NCI-H69 (cell line): ENCODE results near the gene ZNF771.
"Not testable (repeated sequence)": the region's sequence is repeated elsewhere in the genome, so short reads cannot be mapped to it uniquely, and the experiment has no call there.

Source experiments
- DNase-seq: peaks from one replicate; lab custom pipeline; 2025; lab: John Stamatoyannopoulos, UW

ZNF771 gene

DNA sequence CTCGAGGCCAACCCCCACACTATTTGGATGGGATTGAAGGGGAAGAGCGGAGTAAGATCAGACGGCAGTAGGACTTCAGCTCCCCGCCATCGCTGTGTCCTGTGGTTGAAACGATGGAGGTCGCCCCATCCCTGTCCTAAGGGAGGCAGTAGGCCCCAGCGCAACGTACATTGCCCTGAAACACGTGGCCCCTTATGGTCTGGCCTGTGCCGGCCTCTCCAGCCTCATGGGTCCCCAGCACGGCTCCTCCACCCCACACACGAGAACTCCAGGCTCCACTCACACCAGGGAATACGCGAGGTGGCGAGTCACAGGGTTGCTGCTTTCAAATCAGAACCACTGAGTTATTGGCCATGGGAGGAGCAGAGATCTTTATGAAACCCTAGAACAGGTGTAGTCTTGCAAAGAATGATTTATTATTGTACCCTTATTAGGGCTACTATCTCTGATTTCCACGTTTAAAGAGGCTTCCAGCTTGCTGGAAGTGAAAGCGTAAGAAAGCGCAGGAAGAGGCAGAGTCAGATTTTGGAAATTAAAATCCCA, 23.1 kb downstream of the ZNF771 start:
- DNase-seq = no peak

DNA sequence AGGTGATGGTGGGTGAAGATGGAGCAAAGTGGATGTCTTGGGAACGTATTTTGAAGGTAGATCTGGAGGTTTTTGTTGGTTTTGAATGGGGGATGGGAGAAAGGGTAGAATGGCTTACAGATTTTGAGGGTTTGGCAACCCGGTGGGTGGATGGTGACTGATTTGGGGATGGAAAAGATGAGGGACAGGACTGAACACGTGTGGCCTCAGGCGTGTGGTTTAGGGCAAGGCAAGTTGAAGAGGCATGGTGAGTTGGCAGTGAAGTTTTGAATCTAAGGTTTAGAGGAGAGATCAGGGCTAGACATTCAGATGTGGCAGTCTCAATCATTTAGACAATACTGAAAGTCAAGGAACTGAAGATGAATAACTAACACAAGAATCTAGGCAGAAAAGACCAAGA, 27.4 kb downstream of the ZNF771 start:
- no peak for DNase-seq

DNA sequence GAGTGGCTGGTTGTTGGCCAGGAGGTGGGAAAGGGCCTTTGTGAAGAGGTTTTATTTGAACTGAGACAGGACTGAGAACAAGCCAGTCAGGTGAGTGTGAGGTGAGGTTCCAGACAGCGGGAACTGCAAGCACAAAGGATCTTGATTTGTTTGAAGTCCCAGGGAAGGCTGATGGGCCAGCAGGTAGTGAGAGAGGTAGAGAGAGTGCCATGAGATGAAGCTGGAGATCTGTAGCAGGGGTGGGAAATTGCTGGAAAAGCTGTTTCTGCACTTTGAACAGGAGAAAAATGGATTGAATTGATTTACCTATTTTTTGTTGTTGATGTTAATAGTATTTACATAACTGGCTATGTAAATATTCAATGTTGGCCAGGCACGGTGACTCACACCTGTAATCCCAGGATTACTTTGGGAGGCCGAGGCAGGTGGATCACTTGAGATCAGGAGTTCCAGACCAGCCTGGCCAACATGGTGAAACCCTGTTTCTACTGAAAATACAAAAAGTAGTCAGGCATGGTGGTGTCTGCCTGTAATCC, 30.2 kb downstream of the ZNF771 start:
- DNase-seq = peak; percentile 78

DNA sequence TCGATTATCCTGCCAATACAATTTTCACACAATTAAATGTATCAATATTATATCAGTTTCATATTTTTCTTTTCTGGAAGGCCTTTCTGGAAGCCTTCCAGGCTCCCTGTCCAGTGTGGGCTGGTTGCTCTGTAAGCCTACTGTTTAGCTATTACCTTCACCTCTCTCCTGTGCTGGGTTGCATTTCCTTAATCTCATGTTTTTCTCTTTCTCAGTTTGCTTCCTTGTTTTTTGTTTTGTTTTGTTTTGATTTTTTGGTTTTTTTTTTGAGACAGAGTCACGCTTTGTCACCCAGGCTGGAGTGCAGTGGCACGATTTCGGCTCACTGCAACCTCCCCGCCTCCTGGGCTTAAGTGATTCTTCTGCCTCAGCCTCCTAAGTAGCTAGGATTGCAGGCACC, 31.4 kb downstream of the ZNF771 start:
- no peak for DNase-seq

DNA sequence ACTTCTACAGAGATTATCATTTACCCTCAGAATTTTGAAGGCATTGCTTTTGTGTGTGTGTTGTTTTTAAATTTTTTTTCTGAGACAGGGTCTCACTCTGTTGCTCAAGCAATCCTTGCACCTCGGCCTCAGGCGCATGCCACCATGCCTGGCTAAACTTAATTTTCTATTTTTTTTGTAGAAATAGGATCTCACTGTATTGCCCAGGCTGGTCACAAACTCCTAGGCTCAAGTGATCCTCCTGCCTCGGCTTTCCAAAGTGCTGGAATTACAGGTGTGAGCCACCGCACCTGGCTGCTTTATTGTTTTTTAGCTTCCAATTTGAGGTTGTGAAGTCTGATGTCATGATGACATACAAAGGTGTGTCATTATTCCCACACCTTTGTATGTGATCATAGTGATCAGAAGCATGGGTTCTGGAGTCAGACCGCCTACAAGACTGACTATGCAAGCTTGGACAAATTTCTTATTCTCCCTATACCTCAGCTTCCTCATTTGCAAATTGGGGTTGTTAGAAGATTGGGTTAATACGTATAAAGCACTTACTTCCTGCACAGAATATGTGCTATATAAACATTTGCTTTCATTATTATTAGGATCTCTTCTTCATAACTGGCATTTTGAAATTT, 32.4 kb downstream of the ZNF771 start:
- DNase-seq = no peak

DNA sequence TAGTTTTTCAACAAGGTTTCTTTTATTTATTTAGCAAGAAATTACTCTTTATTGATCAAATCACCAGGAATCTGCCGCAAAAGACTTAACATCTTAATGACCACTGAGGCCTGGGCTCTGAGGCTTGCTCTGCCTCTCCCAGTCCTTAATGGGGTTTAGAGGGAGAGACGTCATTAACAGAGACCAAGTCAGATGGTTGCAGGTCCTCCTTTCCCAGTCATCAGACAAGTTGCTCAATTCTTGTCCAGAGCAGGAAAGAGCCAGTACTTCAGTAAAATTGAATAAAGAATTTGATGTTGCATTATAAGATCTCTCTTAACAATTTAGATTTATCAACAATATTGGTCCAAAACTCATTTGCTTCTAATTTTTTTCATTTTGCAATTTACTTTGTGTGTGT, 36.2 kb downstream of the ZNF771 start:
- no peak for DNase-seq

DNA sequence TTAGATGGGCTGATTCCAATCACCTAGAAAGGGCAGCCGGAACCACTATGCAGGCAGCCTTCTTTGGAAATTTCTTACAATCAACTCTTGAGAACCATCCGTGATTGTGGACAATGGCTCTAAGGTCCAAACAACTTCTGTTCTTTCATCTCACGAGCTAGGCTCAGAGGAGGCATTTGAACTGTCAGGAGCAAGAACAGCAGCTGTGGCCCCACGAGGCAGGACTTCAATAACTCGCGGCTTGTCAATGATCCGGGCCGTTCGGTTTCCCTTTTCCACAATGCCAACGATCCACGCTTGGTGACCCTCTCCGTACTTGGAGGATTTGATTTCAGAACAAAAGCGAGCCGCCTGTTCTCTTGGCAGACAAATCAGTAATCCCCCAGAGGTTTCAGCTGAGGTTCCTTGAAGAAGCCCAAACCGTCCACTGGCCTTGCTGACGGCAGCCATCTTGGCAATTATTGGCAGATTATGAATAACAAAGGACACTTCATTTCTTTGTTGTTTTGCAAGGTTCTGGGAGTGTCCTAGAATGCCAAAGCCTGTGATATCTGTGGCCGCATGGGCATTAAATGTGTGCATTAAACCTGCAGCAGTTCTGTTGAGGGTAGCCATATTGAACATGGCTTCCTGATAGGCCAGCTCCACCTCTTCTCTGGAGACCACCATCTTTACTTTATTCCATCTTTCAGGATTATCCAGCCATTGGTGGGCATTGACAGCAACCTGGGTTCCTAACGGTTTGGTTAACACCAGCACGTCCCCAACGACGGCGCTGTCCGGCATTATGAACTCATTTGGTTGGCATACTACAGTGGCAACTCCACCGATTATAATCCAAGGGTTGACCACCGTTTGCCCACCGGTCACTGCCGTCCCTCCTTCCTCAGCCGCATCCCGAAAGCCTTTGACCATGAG, 37.1 kb downstream of the ZNF771 start:
- no peak for DNase-seq

DNA sequence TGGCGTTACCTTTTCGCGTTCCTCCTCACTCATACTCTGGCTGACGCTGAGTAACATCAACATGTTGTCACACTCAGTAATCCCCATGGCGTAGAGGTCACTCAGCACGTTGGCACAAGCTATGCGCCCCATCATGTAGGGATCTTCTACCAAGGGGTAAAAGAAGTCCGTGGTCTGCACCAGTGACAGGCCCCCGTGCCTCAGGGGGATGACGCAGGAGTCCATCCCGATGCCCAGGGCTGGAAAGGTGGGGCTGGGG, 37.7 kb downstream of the ZNF771 start:
- DNase-seq = no peak

DNA sequence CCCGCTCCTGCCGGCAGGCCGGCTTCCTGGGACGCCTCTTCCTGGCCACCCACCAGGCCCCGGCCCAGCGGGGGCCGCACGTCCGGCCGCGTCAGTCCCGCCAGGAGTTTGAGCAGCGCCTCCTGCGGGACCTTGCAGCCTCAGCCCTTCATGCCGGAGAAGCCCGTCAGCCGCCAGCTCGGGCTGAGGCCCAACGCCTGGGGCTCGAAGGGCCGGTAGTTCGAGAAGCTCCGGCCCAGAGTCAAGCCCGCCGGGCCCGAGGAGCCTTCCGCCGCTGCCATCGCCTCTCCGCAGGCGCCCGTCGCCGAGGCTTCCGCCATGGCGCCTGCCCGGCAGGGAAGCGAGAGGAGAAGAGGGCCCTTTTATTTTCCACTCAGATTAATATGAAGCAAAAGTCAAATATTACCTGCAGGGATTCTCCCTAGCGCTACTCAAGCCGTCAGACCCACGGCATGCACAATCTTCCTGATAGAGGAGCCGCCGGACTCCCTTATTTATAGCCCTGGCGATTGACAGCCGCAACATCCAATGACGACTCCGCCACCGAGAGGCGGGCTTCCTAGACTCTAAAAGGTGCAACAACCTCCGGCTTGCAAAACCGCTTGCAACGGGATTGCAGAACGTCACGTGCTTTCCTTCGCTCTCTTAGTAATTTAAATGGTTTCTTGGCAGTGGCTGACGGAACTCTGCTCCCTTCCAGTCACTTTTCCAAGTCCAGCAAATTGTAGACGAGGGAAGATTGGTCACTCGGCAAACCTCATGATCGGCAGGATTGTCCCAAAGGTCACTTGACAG, 38.2 kb downstream of the ZNF771 start, which contains the start of gene SEPHS2:
Gene SEPHS2 (minus strand): TSS at position 467 of the 795 bp plus-strand sequence. CDS start 147 bp downstream, at position 320.
- DNase-seq = peak; percentile 98

DNA sequence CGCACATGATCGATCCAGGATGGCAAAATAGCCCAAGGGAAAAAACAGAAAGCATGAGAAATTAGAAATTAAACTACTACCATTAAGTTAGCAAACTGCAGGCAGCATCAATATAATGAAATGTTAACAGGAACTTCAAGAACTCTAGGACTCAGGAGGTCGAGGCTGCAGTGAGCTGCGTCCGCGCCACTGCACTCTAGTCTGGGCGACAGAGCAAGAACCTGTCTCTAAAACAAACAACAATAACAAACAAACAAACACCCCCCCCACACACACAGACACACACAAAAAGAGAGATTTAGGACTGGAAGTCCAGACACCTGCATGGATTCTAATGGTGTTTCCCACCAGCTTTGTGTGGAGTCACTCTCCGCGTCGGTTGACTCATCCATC, 38.8 kb downstream of the ZNF771 start:
- DNase-seq = no peak

DNA sequence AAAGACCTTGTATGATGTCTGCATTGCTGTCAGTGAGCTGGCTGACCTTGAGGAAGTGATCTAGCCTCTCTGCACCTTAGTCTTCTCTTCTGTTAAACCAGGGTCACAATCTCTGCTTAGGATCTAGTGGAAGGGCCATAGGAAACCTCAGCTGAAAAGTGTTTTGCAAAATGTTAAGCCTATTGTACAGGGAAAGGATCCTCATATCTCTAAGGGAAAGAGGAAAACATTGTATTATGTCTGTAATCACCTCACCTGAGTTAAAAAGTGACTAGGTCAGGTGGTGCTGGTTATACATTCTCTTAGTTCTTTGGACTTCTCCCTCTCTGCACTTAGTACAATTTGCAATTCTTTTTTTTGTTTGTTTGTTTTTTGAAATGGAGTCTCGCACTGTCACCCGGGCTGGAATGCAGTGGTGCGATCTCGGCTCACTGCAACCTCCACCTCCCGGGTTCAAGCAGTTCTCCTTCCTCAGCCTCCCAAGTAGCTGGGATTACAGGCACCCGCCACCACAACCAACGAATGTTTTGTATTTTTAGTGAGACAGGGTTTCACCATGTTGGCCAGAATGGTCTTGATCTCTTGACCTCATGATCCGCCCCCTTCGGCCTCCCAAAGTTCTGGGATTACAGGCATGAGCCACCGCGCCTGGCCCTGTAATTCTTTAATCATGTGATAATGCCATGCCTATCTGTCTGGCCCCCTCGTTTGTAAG, 40.3 kb downstream of the ZNF771 start:
- no peak for DNase-seq

DNA sequence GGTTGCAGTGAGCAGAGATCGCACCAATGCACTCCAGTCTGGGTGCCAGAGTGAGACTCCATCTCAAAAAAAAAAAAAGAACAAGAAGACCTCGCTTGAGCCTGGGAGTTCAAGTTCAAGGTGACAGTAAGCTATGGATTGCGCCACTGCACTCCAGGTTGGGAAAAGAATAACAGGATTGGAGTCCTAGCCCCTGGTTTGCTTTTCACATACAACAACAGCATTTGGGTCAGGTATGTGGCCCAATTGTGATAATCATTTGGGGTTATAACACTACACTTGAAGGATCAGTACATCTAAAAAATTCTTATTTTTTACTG, 41.7 kb downstream of the ZNF771 start:
- no peak for DNase-seq

DNA sequence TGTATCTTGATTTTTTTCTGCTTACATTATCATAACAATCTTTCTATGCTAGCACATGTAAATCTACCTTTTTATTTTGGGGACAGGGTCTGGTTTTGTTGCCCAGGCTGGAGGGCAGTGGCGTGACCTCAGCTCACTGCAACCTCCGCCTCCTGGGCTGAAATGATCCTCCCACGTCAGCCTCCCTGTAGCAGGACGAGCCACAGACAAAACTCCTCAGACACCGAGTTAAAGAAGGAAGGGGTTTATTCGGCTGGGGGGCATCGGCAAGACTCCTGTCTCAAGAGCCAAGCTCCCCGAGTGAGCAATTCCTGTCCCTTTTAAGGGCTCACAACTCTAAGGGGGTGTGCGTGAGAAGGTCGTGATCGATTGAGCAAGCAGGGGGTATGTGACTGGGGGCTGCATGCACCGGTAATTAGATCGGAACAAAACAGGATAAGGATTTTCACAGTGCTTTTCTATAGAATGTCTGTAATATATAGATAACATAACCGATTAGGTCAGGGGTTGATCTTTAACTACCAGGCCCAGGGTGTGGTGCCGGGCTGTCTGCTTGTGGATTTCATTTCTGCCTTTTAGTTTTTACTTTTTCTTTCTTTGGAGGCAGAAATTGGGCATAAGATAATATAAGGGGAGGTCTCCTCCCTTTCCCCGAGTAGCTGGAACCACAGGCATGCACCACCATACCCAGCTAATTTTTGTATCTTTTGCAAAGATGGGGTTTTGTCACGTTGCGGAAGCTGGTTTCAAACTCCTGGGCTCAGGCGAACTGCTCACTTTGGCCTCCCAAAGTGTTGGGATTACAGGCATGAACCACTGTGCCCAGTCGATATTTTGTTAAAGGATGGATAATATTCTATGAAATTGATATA, 45.5 kb downstream of the ZNF771 start:
- not testable (repeated sequence) for DNase-seq

DNA sequence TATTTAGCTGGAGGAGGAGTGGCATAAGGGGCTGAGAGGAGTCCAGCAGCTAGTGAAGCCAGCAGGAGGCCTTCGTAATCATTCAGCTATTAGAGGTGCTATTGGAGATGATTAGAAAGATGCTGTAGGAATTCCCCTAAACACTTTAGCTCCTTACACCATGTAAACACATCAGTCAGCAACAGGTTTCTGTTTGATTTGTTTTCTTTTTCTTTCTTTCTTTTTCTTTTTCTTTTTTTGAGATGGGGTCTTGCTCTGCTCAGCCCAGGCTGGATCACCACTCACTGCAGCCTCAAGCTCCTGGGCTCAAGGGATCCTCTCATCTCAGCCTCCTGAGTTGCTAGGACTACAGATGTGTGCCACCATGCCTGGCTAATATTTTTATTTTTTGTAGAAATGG, 48.9 kb downstream of the ZNF771 start:
- DNase-seq = no peak

DNA sequence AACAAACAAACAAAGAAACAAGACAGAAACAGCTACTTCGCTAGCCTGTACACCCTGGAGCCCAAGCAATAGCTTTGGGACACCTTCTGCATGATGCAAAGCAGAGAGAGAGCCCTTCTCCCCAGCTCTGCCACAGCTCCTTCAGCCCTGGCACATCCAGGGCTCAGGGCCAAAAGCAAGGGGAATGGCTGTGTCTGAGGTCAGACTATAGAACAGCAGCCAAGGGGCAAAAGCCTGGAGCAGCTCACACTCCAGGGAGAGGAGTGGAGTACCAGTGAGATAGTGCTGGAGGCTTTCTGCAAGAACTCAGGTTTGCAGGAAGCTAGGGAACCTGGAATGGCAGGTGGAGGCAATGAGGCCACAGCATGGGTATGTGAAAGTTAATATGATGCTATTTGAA, 49.9 kb downstream of the ZNF771 start:
- DNase-seq = no peak

DNA sequence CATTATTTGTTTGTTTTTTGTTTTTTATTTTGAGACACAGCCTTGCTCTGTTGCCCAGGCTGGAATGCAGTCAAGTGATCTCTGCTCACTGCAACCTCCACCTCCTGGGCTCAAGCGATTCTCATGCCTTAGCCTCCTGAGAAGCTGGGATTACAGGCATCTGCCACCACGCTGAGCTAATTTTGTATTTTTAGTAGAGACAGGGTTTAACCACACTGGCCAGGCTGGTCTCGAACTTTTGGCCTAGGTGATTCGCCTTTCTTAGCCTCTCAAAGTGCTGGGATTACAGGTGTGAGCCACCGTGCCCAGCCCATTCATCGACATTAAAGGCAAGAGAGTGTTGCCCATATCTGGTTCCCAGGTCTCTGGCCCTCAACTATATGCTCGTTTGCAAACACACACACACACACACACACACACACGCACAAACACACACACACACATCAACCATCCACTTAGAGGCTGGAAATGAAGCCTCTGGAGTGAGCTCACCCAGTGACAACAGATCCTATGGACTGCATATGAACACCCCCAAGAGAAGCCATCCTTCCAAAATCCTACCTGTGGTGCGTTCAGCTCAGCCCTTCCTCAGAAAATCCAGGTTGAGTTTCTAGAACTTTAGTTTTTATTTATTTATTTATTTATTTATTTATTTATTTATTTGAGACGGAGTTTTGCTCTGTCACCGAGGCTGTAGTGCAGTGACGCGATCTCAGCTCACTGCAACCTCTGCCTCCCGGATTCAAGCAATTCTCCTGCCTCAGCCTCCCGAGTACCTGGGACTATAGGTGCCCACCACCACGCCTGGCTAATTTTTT, 50.5 kb downstream of the ZNF771 start:
- DNase-seq = no peak

DNA sequence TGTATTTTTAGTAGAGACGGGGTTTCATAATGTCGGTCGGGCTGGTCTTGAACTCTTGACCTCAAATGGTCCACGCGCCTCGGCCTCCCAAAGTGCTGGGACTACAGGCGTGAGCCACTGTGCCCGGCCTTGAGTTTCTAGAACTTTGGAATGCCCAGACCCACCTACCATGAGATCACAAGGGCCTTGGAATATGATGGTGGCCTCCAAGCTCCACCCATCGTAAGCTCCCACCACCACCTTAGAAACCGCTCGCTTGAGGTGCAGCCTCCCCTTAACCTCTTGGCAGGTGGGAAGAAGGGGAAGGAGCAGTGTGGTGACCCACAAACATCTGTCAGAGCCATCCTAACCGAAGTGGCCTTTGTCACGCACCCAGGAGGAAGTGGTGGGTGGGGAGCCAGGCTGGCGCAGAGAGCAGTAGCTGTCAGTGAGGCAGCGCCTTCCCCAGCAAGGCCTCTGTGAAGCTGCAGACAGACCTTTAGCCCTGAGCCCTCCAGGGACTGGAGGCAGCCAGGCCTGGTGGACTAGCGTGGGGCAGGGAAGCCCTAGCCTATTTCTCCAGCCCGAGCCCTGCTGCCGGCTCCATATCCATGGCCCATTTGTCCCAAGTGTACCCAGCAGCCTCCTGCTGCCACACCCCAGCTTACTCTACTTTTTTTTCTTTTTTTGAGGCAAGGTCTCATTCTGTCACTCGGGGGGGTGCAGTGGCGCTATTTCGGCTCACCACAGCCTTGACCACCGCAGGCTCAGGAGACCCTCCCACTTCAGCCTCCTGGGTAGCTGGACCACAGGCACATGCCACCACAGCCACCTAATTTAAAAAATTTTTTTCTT, 51.4 kb downstream of the ZNF771 start:
- DNase-seq = no peak

DNA sequence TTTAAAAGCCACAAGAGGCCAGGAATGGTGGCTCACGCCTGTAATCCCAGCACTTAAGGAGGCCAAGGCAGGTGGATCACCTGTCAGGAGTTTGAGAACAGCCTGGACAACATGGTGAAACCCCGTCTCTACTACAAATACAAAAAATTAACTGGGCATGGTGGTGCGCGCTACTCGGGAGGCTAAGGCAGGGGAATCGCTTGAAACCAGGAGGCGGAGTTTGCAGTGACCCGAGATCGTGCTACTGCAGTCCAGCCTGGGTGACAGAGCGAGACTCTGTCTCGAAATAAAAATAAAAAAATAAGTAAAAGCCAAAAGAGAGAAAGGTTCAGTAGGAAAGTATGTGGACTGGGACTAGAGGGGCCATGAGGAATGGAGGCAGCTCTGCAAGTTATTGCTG, 52.0 kb downstream of the ZNF771 start:
- no peak for DNase-seq

DNA sequence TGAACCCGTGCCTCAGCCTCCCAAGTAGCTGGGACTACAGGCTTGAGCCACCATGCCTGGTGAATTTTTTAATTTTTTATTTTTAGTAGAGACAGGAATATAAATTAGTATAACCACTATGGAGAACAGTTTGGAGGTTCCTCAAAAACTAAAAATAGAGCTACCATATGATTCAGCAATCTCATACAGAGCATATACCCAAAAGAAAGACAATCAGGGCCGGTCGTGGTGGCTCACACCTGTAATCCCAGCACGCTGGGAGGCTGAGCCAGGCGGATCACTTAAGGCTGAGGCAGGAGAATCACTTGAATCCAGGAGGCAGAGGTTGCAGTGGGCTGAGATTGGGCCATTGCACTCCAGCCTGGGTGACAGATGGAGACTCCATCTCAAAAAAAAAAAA, 54.0 kb downstream of the ZNF771 start:
- DNase-seq = not testable (repeated sequence)
